PC-3 (cell line): ENCODE results near the gene EDDM3A.

ENCODE experiments used
- CTCF ChIP-seq: fragments of 300-600 bp; sonication (generic); conservative IDR thresholded peaks from 2 replicates; pipeline ENCODE4 v1.5.1; 2017; ENCODE audit warnings: antibody characterized with exemption, low read depth, mild to moderate bottlenecking, low read length
- EZH2 ChIP-seq: fragments of 300-600 bp; sonication (generic); IDR thresholded peaks from one replicate; pipeline ENCODE4 v1.6.1; 2017; ENCODE audit warnings: antibody characterized with exemption, mild to moderate bottlenecking, low read length; ENCODE audit not compliant: unreplicated experiment

- no peak for TF ChIP-seq CTCF
- TF ChIP-seq EZH2, result no peak
Observed at GRCh38 chr14:20706657-20707355, 38.9 kb upstream of the EDDM3A start.
